WTC11 (cell line): Measurements from ENCODE around the gene OTOG. TPM values are rescaled to one million over a fixed set of nuclear protein-coding genes. Genes with fewer than 3 reads are reported as not detected.

ENCODE experiments used
- ATAC-seq: fragments of 200-7000 bp; cut with Tn5 transposase; 2 replicates; pipeline ENCODE4 v1.10.0; 2021; ENCODE audit warnings: mild to moderate bottlenecking, moderate library complexity
- CTCF ChIA-PET: fragments of 300-600 bp; sonication (Branson Sonifier 250); formaldehyde crosslinking; loops from one replicate; lab custom pipeline; 2021; ENCODE audit warnings: antibody characterized with exemption; lab: Charles Lee
- POLR2A ChIA-PET: fragments of 350-600 bp; sonication (Branson Sonifier 250); formaldehyde crosslinking; loops from one replicate; lab custom pipeline; 2021; ENCODE audit warnings: antibody characterized with exemption; lab: Charles Lee
- DNase-seq: peaks from one replicate; pipeline ENCODE4 v3.0.0; 2021; ENCODE audit warnings: low spot score
- H3K27ac Mint-ChIP-seq: 2 replicates; pipeline ENCODE4 v1.8.0; 2021; ENCODE audit warnings: mixed read lengths
- H3K27me3 Mint-ChIP-seq: 2 replicates; pipeline ENCODE4 v1.8.0; 2021; ENCODE audit warnings: low read depth, mild to moderate bottlenecking, moderate library complexity, mixed read lengths
- H3K36me3 Mint-ChIP-seq: 2 replicates; pipeline ENCODE4 v1.8.0; 2021; ENCODE audit warnings: mixed read lengths
- H3K4me1 Mint-ChIP-seq: 2 replicates; pipeline ENCODE4 v1.8.0; 2022; ENCODE audit warnings: mixed read lengths
- H3K4me3 Mint-ChIP-seq: 2 replicates; pipeline ENCODE4 v1.8.0; 2021; ENCODE audit warnings: mild to moderate bottlenecking, moderate library complexity, mixed read lengths
- H3K9me3 Mint-ChIP-seq: 2 replicates; pipeline ENCODE4 v1.8.0; 2021; ENCODE audit warnings: mixed read lengths
- AR ChIP-seq: fragments of 250-450 bp; sonication (Bioruptor Pico); IDR thresholded peaks from 2 replicates; pipeline ENCODE4 v1.9.0; 2021; ENCODE audit warnings: mild to moderate bottlenecking
- ATF6 ChIP-seq: sonication (generic); formaldehyde crosslinking; IDR thresholded peaks from 2 replicates; pipeline ENCODE4 v1.8.1; 2023; ENCODE audit warnings: mild to moderate bottlenecking, missing genetic modification reagents
- E2F1 ChIP-seq: sonication (generic); formaldehyde crosslinking; IDR thresholded peaks from 2 replicates; pipeline ENCODE4 v1.8.0; 2022; ENCODE audit warnings: mild to moderate bottlenecking, missing genetic modification reagents
- EMX1 ChIP-seq: fragments of 250-450 bp; sonication (Bioruptor Pico); IDR thresholded peaks from 2 replicates; pipeline ENCODE4 v1.8.0; 2021; ENCODE audit warnings: mild to moderate bottlenecking
- FOXP4 ChIP-seq: sonication (generic); formaldehyde crosslinking; IDR thresholded peaks from 2 replicates; pipeline ENCODE4 v1.8.0; 2022; ENCODE audit warnings: mild to moderate bottlenecking, missing genetic modification reagents
- GTF2I ChIP-seq: fragments of 250-450 bp; sonication (Bioruptor Pico); conservative IDR thresholded peaks from 2 replicates; pipeline ENCODE4 v1.4.0; 2021; ENCODE audit warnings: mild to moderate bottlenecking
- HMGA2 ChIP-seq: fragments of 250-450 bp; sonication (Bioruptor Pico); IDR thresholded peaks from 2 replicates; pipeline ENCODE4 v1.4.0; 2021; ENCODE audit warnings: mild to moderate bottlenecking, moderate library complexity
- JUN ChIP-seq: sonication (generic); formaldehyde crosslinking; IDR thresholded peaks from 2 replicates; pipeline ENCODE4 v1.8.0; 2023; ENCODE audit warnings: mild to moderate bottlenecking, missing genetic modification reagents
- KAT7 ChIP-seq: sonication (generic); formaldehyde crosslinking; IDR thresholded peaks from 2 replicates; pipeline ENCODE4 v1.8.1; 2023; ENCODE audit warnings: missing genetic modification reagents, mild to moderate bottlenecking, borderline replicate concordance
- MXD4 ChIP-seq: fragments of 250-450 bp; sonication (Bioruptor Pico); IDR thresholded peaks from 2 replicates; pipeline ENCODE4 v1.8.0; 2021; ENCODE audit warnings: mild to moderate bottlenecking, moderate library complexity, borderline replicate concordance
- NFYB ChIP-seq: sonication (generic); formaldehyde crosslinking; conservative IDR thresholded peaks from 2 replicates; pipeline ENCODE4 v1.8.0; 2022; ENCODE audit warnings: low read depth, missing genetic modification reagents
- PRRX2 ChIP-seq: fragments of 250-450 bp; sonication (Bioruptor Pico); IDR thresholded peaks from 2 replicates; pipeline ENCODE4 v1.8.0; 2021; ENCODE audit warnings: mild to moderate bottlenecking
- SOX15 ChIP-seq: fragments of 250-450 bp; sonication (Bioruptor Pico); IDR thresholded peaks from 2 replicates; pipeline ENCODE4 v1.9.0; 2021; ENCODE audit warnings: mild to moderate bottlenecking
- SP1 ChIP-seq: sonication (generic); formaldehyde crosslinking; conservative IDR thresholded peaks from 2 replicates; pipeline ENCODE4 v1.8.1; 2022; ENCODE audit warnings: missing genetic modification reagents
- TEAD1 ChIP-seq: sonication (generic); formaldehyde crosslinking; IDR thresholded peaks from 2 replicates; pipeline ENCODE4 v1.8.0; 2022; ENCODE audit warnings: mild to moderate bottlenecking, missing genetic modification reagents
- ZBTB43 ChIP-seq: sonication (generic); formaldehyde crosslinking; IDR thresholded peaks from 2 replicates; pipeline ENCODE4 v1.8.1; 2023; ENCODE audit warnings: mild to moderate bottlenecking, missing genetic modification reagents
- ZNF138 ChIP-seq: sonication (generic); formaldehyde crosslinking; conservative IDR thresholded peaks from 2 replicates; pipeline ENCODE4 v1.8.1; 2022; ENCODE audit warnings: mild to moderate bottlenecking, moderate library complexity, missing genetic modification reagents
- ZNF263 ChIP-seq: sonication (generic); formaldehyde crosslinking; IDR thresholded peaks from 2 replicates; pipeline ENCODE4 v1.8.1; 2022; ENCODE audit warnings: low read depth, mild to moderate bottlenecking, moderate library complexity, missing genetic modification reagents
- ZNF423 ChIP-seq: fragments of 250-450 bp; sonication (Bioruptor Pico); IDR thresholded peaks from 2 replicates; pipeline ENCODE4 v2.1.2; 2022; ENCODE audit warnings: mild to moderate bottlenecking, moderate library complexity
- ZNF425 ChIP-seq: fragments of 250-450 bp; sonication (Bioruptor Pico); conservative IDR thresholded peaks from 2 replicates; pipeline ENCODE4 v1.9.0; 2021; ENCODE audit warnings: mild to moderate bottlenecking
- ZNF671 ChIP-seq: fragments of 250-450 bp; sonication (Bioruptor Pico); IDR thresholded peaks from 2 replicates; pipeline ENCODE4 v1.8.0; 2021; ENCODE audit warnings: mild to moderate bottlenecking
- total RNA-seq: library from RNA; stranded (reverse); gene quantifications from 3 replicates; pipeline ENCODE4 v1.2.3, GENCODE V29; 2021

The OTOG gene
- total RNA-seq, 1 experiment from 2014 or later: 1.4 TPM

GRCh38 chr11:17692931-17693330, 145.9 kb downstream of the OTOG start:
- H3K9me3 Mint-ChIP-seq: no peaks in the 10 kb centered on the region
- TF ChIP-seq ZBTB43 (CRISPR knock-in tag) (no peak), GTF2I (no peak), JUN (CRISPR knock-in tag) (no peak), SP1 (CRISPR knock-in tag) (no peak), ZNF263 (CRISPR knock-in tag) (no peak), MXD4 (CRISPR knock-in tag) (no peak), E2F1 (CRISPR knock-in tag) (no peak), SOX15 (CRISPR knock-in tag) (no peak), ZNF423 (no peak)
- TF ChIP-seq, all 79 proteins: peak for 0
- Mint-ChIP-seq H3K4me1 (peaks cover 4% of the 10 kb centered on the region; the same call in 1 of the 2 replicates), H3K36me3 (no peaks in the 10 kb centered on the region), H3K27ac (no peak overlapping the region), H3K27me3 (peaks cover 57% of the 10 kb centered on the region), H3K4me3 (no peak overlapping the region)
- DNase-seq (no peak), ATAC-seq (no peak)
- ChIA-PET POLR2A (no interaction called here), CTCF (interaction anchor here (1.0 to 1.5 kb wide), 2 partner anchors 38 to 280 kb away, joined by 3 to 4 read pairs; no protein-coding TSS in a partner anchor)

GRCh38 chr11:17693531-17693930, 146.5 kb downstream of the OTOG start:
- TF ChIP-seq ZNF138 (no peak), ZNF671 (CRISPR knock-in tag) (no peak), ATF6 (CRISPR knock-in tag) (no peak), ZNF425 (CRISPR knock-in tag) (no peak), FOXP4 (CRISPR knock-in tag) (no peak), PRRX2 (CRISPR knock-in tag) (no peak), SP1 (CRISPR knock-in tag) (no peak), ZBTB43 (CRISPR knock-in tag) (no peak), HMGA2 (CRISPR knock-in tag) (no peak), NFYB (no peak), KAT7 (CRISPR knock-in tag) (no peak), AR (CRISPR knock-in tag) (no peak), TEAD1 (CRISPR knock-in tag) (no peak), EMX1 (no peak)
- TF ChIP-seq, all 79 proteins: peak for 0
- ChIA-PET POLR2A (no interaction called here), CTCF (interaction anchor here (1.1 to 1.5 kb wide), 2 partner anchors 37 to 66 kb away, joined by 3 to 4 read pairs; no protein-coding TSS in a partner anchor)
- Mint-ChIP-seq H3K27me3 (peaks cover 59% of the 10 kb centered on the region), H3K36me3 (no peaks in the 10 kb centered on the region), H3K4me1 (peaks cover 4% of the 10 kb centered on the region; the same call in 1 of the 2 replicates), H3K27ac (no peak overlapping the region), H3K4me3 (no peak overlapping the region), H3K9me3 (no peaks in the 10 kb centered on the region)
- no peak for DNase-seq
- ATAC-seq: no peak
